ENCODE measurements around the gene LGI2. TPM values are rescaled to one million over a fixed set of nuclear protein-coding genes. Genes with fewer than 3 reads are reported as not detected.
A peak's percentile ranks its signal among the peaks of the same experiment; 100 is the strongest.

Gene LGI2
- total and polyA plus RNA-seq, 4 donors = 0.05 to 0.19 (median 0.08) TPM; not detected in 1

DNA sequence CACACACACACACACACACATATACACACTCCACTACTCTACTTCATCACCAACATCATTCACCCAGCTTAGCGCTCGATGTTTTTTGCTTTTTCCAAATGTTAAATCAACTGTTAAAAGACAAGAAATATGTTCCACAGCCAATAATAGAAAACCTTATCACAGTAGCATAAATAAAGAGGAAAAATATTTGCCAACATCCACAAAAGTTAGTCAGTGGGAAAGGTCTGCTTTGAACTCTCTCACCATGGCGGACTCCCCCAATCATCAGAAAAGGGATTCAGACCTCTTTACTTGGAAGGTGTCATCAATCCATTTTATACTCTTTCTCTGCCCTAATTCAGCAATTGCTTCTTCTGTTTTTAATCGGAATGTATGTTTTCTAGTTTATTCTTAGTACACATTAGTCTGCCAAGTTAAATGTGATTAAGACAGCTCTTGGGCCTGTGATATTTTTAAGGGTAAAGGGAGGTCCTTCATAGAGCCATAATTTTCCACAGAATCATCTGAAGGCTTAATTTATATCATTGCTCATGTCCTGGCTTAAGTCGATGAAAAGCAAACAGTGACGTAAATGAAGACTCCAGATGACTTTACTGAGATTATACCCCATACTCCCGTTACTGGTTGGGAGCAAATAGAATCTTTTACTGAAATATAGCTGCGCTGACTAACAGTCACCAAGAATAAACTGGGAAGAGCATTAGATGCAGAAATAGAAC lies 29.7 kb upstream of the LGI2 start:
- Histone ChIP-seq H3K36me3 (ENCODE audit: control insufficient read depth in 4 of 4, insufficient read depth in 3 of 4, low read depth in 1 of 4, low read length in 3 of 4) (no peaks in the 10 kb centered on the region), H3K27me3 (ENCODE audit: control insufficient read depth in 4 of 4, insufficient read depth in 4 of 4, low read length in 3 of 4) (no peaks in the 10 kb centered on the region), H3K4me3 (ENCODE audit: low read depth in 1 of 3, low read length in 3 of 3) (no peak overlapping the region), H3K9ac (ENCODE audit: low read depth in 1 of 2, low read length in 2 of 2) (no peak overlapping the region), H3K4me1 (ENCODE audit: control insufficient read depth in 4 of 4, insufficient read depth in 4 of 4, low read length in 3 of 4) (no peaks in the 10 kb centered on the region), H3K9me3 (ENCODE audit: control insufficient read depth in 4 of 4, low read length in 3 of 4) (no peaks in the 10 kb centered on the region), H3K27ac (ENCODE audit: low read depth in 1 of 2, low read length in 2 of 2) (peak overlapping the region in 1 of 2 donors; percentile 12)
- 84% methylated on average over 8 of the region's 8 CpGs for WGBS
- TF ChIP-seq, protein P1, sequence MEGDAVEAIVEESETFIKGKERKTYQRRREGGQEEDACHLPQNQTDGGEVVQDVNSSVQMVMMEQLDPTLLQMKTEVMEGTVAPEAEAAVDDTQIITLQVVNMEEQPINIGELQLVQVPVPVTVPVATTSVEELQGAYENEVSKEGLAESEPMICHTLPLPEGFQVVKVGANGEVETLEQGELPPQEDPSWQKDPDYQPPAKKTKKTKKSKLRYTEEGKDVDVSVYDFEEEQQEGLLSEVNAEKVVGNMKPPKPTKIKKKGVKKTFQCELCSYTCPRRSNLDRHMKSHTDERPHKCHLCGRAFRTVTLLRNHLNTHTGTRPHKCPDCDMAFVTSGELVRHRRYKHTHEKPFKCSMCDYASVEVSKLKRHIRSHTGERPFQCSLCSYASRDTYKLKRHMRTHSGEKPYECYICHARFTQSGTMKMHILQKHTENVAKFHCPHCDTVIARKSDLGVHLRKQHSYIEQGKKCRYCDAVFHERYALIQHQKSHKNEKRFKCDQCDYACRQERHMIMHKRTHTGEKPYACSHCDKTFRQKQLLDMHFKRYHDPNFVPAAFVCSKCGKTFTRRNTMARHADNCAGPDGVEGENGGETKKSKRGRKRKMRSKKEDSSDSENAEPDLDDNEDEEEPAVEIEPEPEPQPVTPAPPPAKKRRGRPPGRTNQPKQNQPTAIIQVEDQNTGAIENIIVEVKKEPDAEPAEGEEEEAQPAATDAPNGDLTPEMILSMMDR (IDR thresholded peaks at IDR 0.05; ENCODE audit: low read depth, low read length, missing input control) = no peak
- TF ChIP-seq FOXA1 (IDR thresholded peaks at IDR 0.05) = no peak
- TF ChIP-seq NR2F2 (IDR thresholded peaks at IDR 0.05) = peak; percentile 7
- TF ChIP-seq SP1 (IDR thresholded peaks at IDR 0.05) = peak; percentile 29
- DNase-seq (ENCODE audit: low spot score) = no peak

DNA sequence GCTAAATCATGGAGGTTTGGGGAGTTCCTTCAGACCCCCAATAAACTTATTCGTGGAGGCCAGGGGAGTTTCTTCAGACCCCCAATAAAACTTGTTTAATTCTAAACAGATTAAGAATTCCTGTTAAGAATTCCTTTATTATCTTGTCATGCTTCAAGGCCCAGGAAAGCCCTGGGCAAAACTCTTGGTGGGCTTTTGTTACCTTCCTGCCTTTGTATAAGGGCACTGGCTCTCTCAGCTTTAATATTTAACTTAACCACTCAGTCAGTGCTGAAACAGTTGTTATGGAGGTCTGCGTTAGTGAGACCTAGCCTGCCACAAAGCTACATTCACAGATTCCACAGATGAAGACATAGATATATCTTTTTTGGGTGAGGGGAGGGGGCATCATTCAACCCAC lies 29.0 kb upstream of the LGI2 start:
- Histone ChIP-seq H3K4me3 (ENCODE audit: low read depth in 1 of 3, low read length in 3 of 3) (no peak overlapping the region), H3K27ac (ENCODE audit: low read depth in 1 of 2, low read length in 2 of 2) (peak overlapping the region in 1 of 2 donors; percentile 12), H3K27me3 (ENCODE audit: control insufficient read depth in 4 of 4, insufficient read depth in 4 of 4, low read length in 3 of 4) (no peaks in the 10 kb centered on the region), H3K4me1 (ENCODE audit: control insufficient read depth in 4 of 4, insufficient read depth in 4 of 4, low read length in 3 of 4) (no peaks in the 10 kb centered on the region), H3K9ac (ENCODE audit: low read depth in 1 of 2, low read length in 2 of 2) (no peak overlapping the region), H3K9me3 (ENCODE audit: control insufficient read depth in 4 of 4, low read length in 3 of 4) (no peaks in the 10 kb centered on the region), H3K36me3 (ENCODE audit: control insufficient read depth in 4 of 4, insufficient read depth in 3 of 4, low read depth in 1 of 4, low read length in 3 of 4) (no peaks in the 10 kb centered on the region)
- WGBS = 78% methylated on average over 2 of the region's 2 CpGs
- DNase-seq (ENCODE audit: low spot score) = no peak
- TF ChIP-seq FOXA1 (IDR thresholded peaks at IDR 0.05) (no peak), GABPA (IDR thresholded peaks at IDR 0.05 in 1 of 2, conservative IDR thresholded peaks at IDR 0.05 in 1 of 2) (no peak), EGR1 (IDR thresholded peaks at IDR 0.05; ENCODE audit: low read depth in 2 of 2) (no peak), JUND (IDR thresholded peaks at IDR 0.05) (no peak), FOXA2 (IDR thresholded peaks at IDR 0.05) (no peak), SP1 (IDR thresholded peaks at IDR 0.05) (no peak), RAD21 (IDR thresholded peaks at IDR 0.05) (no peak), YY1 (IDR thresholded peaks at IDR 0.05) (no peak), RXRA (IDR thresholded peaks at IDR 0.05) (no peak), TAF1 (conservative IDR thresholded peaks at IDR 0.05) (no peak), HNF4A (conservative IDR thresholded peaks at IDR 0.05) (no peak), NR2F2 (IDR thresholded peaks at IDR 0.05) (no peak), HNF4G (IDR thresholded peaks at IDR 0.05) (no peak)
- TF ChIP-seq, protein P2, sequence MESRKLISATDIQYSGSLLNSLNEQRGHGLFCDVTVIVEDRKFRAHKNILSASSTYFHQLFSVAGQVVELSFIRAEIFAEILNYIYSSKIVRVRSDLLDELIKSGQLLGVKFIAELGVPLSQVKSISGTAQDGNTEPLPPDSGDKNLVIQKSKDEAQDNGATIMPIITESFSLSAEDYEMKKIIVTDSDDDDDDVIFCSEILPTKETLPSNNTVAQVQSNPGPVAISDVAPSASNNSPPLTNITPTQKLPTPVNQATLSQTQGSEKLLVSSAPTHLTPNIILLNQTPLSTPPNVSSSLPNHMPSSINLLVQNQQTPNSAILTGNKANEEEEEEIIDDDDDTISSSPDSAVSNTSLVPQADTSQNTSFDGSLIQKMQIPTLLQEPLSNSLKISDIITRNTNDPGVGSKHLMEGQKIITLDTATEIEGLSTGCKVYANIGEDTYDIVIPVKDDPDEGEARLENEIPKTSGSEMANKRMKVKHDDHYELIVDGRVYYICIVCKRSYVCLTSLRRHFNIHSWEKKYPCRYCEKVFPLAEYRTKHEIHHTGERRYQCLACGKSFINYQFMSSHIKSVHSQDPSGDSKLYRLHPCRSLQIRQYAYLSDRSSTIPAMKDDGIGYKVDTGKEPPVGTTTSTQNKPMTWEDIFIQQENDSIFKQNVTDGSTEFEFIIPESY (IDR thresholded peaks at IDR 0.05) = no peak
- TF ChIP-seq, protein P3, sequence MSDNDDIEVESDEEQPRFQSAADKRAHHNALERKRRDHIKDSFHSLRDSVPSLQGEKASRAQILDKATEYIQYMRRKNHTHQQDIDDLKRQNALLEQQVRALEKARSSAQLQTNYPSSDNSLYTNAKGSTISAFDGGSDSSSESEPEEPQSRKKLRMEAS (IDR thresholded peaks at IDR 0.05) = no peak
- TF ChIP-seq, protein P4, sequence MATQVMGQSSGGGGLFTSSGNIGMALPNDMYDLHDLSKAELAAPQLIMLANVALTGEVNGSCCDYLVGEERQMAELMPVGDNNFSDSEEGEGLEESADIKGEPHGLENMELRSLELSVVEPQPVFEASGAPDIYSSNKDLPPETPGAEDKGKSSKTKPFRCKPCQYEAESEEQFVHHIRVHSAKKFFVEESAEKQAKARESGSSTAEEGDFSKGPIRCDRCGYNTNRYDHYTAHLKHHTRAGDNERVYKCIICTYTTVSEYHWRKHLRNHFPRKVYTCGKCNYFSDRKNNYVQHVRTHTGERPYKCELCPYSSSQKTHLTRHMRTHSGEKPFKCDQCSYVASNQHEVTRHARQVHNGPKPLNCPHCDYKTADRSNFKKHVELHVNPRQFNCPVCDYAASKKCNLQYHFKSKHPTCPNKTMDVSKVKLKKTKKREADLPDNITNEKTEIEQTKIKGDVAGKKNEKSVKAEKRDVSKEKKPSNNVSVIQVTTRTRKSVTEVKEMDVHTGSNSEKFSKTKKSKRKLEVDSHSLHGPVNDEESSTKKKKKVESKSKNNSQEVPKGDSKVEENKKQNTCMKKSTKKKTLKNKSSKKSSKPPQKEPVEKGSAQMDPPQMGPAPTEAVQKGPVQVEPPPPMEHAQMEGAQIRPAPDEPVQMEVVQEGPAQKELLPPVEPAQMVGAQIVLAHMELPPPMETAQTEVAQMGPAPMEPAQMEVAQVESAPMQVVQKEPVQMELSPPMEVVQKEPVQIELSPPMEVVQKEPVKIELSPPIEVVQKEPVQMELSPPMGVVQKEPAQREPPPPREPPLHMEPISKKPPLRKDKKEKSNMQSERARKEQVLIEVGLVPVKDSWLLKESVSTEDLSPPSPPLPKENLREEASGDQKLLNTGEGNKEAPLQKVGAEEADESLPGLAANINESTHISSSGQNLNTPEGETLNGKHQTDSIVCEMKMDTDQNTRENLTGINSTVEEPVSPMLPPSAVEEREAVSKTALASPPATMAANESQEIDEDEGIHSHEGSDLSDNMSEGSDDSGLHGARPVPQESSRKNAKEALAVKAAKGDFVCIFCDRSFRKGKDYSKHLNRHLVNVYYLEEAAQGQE (IDR thresholded peaks at IDR 0.05) = no peak
- TF ChIP-seq, protein P5, sequence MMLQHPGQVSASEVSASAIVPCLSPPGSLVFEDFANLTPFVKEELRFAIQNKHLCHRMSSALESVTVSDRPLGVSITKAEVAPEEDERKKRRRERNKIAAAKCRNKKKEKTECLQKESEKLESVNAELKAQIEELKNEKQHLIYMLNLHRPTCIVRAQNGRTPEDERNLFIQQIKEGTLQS (IDR thresholded peaks at IDR 0.05) = no peak
